Neural cell (in vitro differentiated cells): Measurements from ENCODE around the gene REEP5. TPM values are rescaled to one million over a fixed set of nuclear protein-coding genes. Genes with fewer than 3 reads are reported as not detected.

Source experiments
- H2AFZ ChIP-seq: fragments of 200-600, 300-800 bp; sonication (generic), shearing (Covaris generic); 2 replicates; pipeline ENCODE4 v1.6.0; 2014; ENCODE audit warnings: low read depth, mild to moderate bottlenecking, antibody characterized with exemption, low read length, moderate library complexity
- H3F3A ChIP-seq: fragments of 200-600 bp; shearing (Covaris generic); 2 replicates; pipeline ENCODE4 v1.6.1; 2016; ENCODE audit warnings: mild to moderate bottlenecking, moderate library complexity, mixed read lengths, antibody characterized with exemption, low read length; ENCODE audit not compliant: insufficient read depth, poor library complexity, severe bottlenecking
- H3K27ac ChIP-seq: fragments of 200-600, 300-800 bp; sonication (generic), shearing (Covaris generic); 2 replicates; pipeline ENCODE4 v1.5.1; 2014; ENCODE audit warnings: mild to moderate bottlenecking, low read length, moderate library complexity
- H3K27me3 ChIP-seq: fragments of 300-800, 200-600 bp; sonication (generic), shearing (Covaris generic); 2 replicates; pipeline ENCODE4 v1.6.0; 2014; ENCODE audit warnings: mild to moderate bottlenecking, low read depth, low read length, moderate library complexity; ENCODE audit not compliant: insufficient read depth
- H3K36me3 ChIP-seq: fragments of 300-800, 200-600 bp; sonication (generic), shearing (Covaris generic); 2 replicates; pipeline ENCODE4 v1.5.1; 2014; ENCODE audit warnings: mild to moderate bottlenecking, antibody characterized with exemption, low read length, moderate library complexity; ENCODE audit not compliant: insufficient read depth
- H3K4me2 ChIP-seq: fragments of 300-800, 200-600 bp; sonication (generic), shearing (Covaris generic); 2 replicates; pipeline ENCODE4 v1.6.0; 2014; ENCODE audit warnings: mild to moderate bottlenecking, low read length
- H3K4me3 ChIP-seq: fragments of 300-800, 200-600 bp; sonication (generic), shearing (Covaris generic); 2 replicates; pipeline ENCODE4 v1.5.1; 2014; ENCODE audit warnings: mild to moderate bottlenecking, low read length, moderate library complexity
- H3K79me2 ChIP-seq: fragments of 200-600 bp; shearing (Covaris generic); replicated peaks from 2 replicates; pipeline ENCODE4 v1.6.0; 2014; ENCODE audit warnings: mild to moderate bottlenecking, low read length, moderate library complexity; ENCODE audit not compliant: insufficient read depth
- H3K9ac ChIP-seq: fragments of 300-800, 200-600 bp; sonication (generic), shearing (Covaris generic); 2 replicates; pipeline ENCODE4 v1.6.1; 2016; ENCODE audit warnings: mild to moderate bottlenecking, low read length, mixed read lengths
- H3K9me2 ChIP-seq: fragments of 200-600 bp; shearing (Covaris generic); 2 replicates; pipeline ENCODE4 v1.6.1; 2016; ENCODE audit warnings: mild to moderate bottlenecking, low read length, mixed read lengths; ENCODE audit not compliant: insufficient read depth
- H3K9me3 ChIP-seq: fragments of 200-600, 300-800 bp; sonication (generic), shearing (Covaris generic); 2 replicates; pipeline ENCODE4 v1.6.1; 2016; ENCODE audit warnings: mild to moderate bottlenecking, mixed run types, low read length, moderate library complexity, mixed read lengths
- H4K20me1 ChIP-seq: fragments of 200-600 bp; shearing (Covaris generic); 2 replicates; pipeline ENCODE4 v1.6.1; 2016; ENCODE audit warnings: mild to moderate bottlenecking, mixed run types; ENCODE audit not compliant: insufficient read depth
- CTCF ChIP-seq: fragments of 450-650 bp; IDR thresholded peaks from 2 replicates; pipeline ENCODE4 v1.5.1; 2014; ENCODE audit warnings: antibody characterized with exemption, mild to moderate bottlenecking, moderate library complexity; ENCODE audit not compliant: poor library complexity, severe bottlenecking
- EP300 ChIP-seq: fragments of 450-650 bp; conservative IDR thresholded peaks from 2 replicates; pipeline ENCODE4 v1.6.1; 2014; ENCODE audit warnings: antibody characterized with exemption, mild to moderate bottlenecking, moderate library complexity; ENCODE audit not compliant: poor library complexity, severe bottlenecking
- EZH2 ChIP-seq: fragments of 200-600, 300-800 bp; shearing (Covaris generic), sonication (generic); IDR thresholded peaks from 2 replicates; pipeline ENCODE4 v1.6.1; 2014; ENCODE audit warnings: antibody characterized with exemption, low read length, borderline replicate concordance, mild to moderate bottlenecking; ENCODE audit not compliant: insufficient read depth, poor library complexity, severe bottlenecking
- MXI1 ChIP-seq: fragments of 450-650 bp; conservative IDR thresholded peaks from 2 replicates; pipeline ENCODE4 v1.6.1; 2014; ENCODE audit warnings: antibody characterized with exemption, mild to moderate bottlenecking; ENCODE audit not compliant: poor library complexity, severe bottlenecking
- POLR2AphosphoS5 ChIP-seq: IDR thresholded peaks from 2 replicates; pipeline ENCODE4 v1.6.1; 2012
- RAD21 ChIP-seq: fragments of 450-650 bp; conservative IDR thresholded peaks from 2 replicates; pipeline ENCODE4 v1.6.1; 2014; ENCODE audit warnings: antibody characterized with exemption, mild to moderate bottlenecking, moderate library complexity
- REST ChIP-seq: IDR thresholded peaks from 2 replicates; pipeline ENCODE4 v1.6.1; 2012; ENCODE audit warnings: borderline replicate concordance
- SMC3 ChIP-seq: fragments of 450-650 bp; conservative IDR thresholded peaks from 2 replicates; pipeline ENCODE4 v1.6.1; 2014; ENCODE audit warnings: antibody characterized with exemption, mild to moderate bottlenecking, moderate library complexity; ENCODE audit not compliant: poor library complexity
- TAF1 ChIP-seq: IDR thresholded peaks from 2 replicates; pipeline ENCODE4 v1.6.1; 2012; ENCODE audit warnings: low read depth
- polyA plus RNA-seq: library from polyadenylated mRNA; depleted of rRNA; stranded (reverse); fragments of >200 nt; gene quantifications from 2 replicates; pipeline ENCODE4 v1.2.3, GENCODE V29; 2014

REEP5 gene
- polyA plus RNA-seq, 1 donor from 2014 or later = 51.6 TPM

GRCh38 chr5:112878101-112878500, 43.9 kb downstream of the REEP5 start:
- Histone ChIP-seq H3K4me2 (no peak overlapping the region), H3K4me3 (no peak overlapping the region), H3K27me3 (no peaks in the 10 kb centered on the region), H3K79me2 (no peaks in the 10 kb centered on the region), H3K27ac (no peak overlapping the region), H3F3A (no peaks in the 10 kb centered on the region), H3K9me2 (no peaks in the 10 kb centered on the region), H3K36me3 (no peaks in the 10 kb centered on the region), H3K9ac (no peak overlapping the region), H3K9me3 (no peaks in the 10 kb centered on the region), H2AFZ (no peak overlapping the region), H4K20me1 (no peaks in the 10 kb centered on the region)
- TF ChIP-seq RAD21 (no peak), EP300 (no peak), EZH2 (no peak), SMC3 (no peak), MXI1 (no peak), REST (no peak), POLR2AphosphoS5 (no peak)

GRCh38 chr5:112876362-112876761, 45.7 kb downstream of the REEP5 start:
- Histone ChIP-seq H2AFZ (no peak overlapping the region), H3K4me2 (no peak overlapping the region), H3K9me3 (no peaks in the 10 kb centered on the region), H3F3A (no peaks in the 10 kb centered on the region), H3K9me2 (no peaks in the 10 kb centered on the region), H3K79me2 (no peaks in the 10 kb centered on the region), H3K27ac (no peak overlapping the region), H4K20me1 (no peaks in the 10 kb centered on the region), H3K36me3 (no peaks in the 10 kb centered on the region), H3K9ac (no peak overlapping the region), H3K4me3 (no peak overlapping the region), H3K27me3 (no peaks in the 10 kb centered on the region)
- TF ChIP-seq EP300 = no peak
- no peak for TF ChIP-seq REST
- TF ChIP-seq RAD21 = no peak
- no peak for TF ChIP-seq CTCF
- TF ChIP-seq SMC3 = no peak
- TF ChIP-seq EZH2 = no peak
- no peak for TF ChIP-seq TAF1
- TF ChIP-seq POLR2AphosphoS5 = no peak
